Measurements from ENCODE around the gene ANKRD39. TPM values are rescaled to one million over a fixed set of nuclear protein-coding genes. Genes with fewer than 3 reads are reported as not detected.

The ANKRD39 gene
- total and polyA plus RNA-seq, 9 of the 15 experiments (the other 6 are each of a cell fraction or from before 2014, with no cell fraction given): 8.2 to 33.1 (median 23.8) TPM

DNA sequence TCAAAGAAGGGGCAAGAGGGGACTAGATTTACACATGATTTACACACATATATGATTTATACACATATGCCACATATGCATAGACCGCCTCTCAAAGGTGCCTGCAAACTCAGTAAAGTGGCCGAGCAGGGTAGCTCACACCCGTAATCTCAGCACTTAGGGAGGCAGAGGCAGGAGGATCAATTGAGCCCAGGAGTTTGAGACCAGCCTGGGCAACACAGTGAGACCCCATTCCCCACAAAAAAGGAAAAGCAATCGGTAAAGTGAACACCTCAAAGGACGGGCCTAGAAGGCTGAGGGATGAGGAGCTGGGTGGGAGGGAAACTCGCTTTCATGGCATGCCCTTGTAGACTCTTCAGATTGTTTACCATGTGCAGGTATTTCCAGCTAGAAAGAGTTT is 5.1 kb downstream of the ANKRD39 start:
- intact Hi-C loops (cut with micrococcal nuclease) (no loop called here), in situ Hi-C loops (cut with MboI) (loop anchor here (25.0 kb wide), 1 partner anchor 260 kb away; the partner anchor contains the start of gene ANKRD36)
- H3K4me1 ChIP-seq (replicated peaks in 1 of 2; ENCODE audit: control insufficient read depth in 2 of 2, insufficient read depth in 2 of 2, low read length in 2 of 2): peaks cover 4 to 17% of the 10 kb centered on the region in 2 experiments; a peak in 3 of 5 replicates
- no peak for TF ChIP-seq ZBTB9 (CRISPR knock-in tag; IDR thresholded peaks at IDR 0.05)
- TF ChIP-seq KDM1A (IDR thresholded peaks at IDR 0.05): no peak
- no peak for TF ChIP-seq FOXJ3 (CRISPR knock-in tag; IDR thresholded peaks at IDR 0.05)
- TF ChIP-seq ZNF318 (IDR thresholded peaks at IDR 0.05; ENCODE audit: borderline replicate concordance in 1 of 2, low read depth in 1 of 2): no peak
- TF ChIP-seq GTF2F1 (IDR thresholded peaks at IDR 0.05; ENCODE audit: low read depth, low read length): no peak
- TF ChIP-seq IFI16 (CRISPR knock-in tag; IDR thresholded peaks at IDR 0.05): no peak
- no peak for TF ChIP-seq MEF2A (IDR thresholded peaks at IDR 0.05; ENCODE audit: control insufficient read depth, low read depth, low read length)
- no peak for TF ChIP-seq HCFC1 (IDR thresholded peaks at IDR 0.05; ENCODE audit: low read depth, low read length)
- no peak for TF ChIP-seq BRD4 (IDR thresholded peaks at IDR 0.05)
- no peak for TF ChIP-seq XRCC3 (IDR thresholded peaks at IDR 0.05)
- H3K9ac ChIP-seq (ENCODE audit: insufficient read depth in 1 of 2, low read depth in 2 of 2, low read length in 2 of 2): no peak overlapping the region
- no TSS peak for BruUV-seq (replicated peaks)
- H3K9me1 ChIP-seq (ENCODE audit: control insufficient read depth, insufficient read depth, low read length): no peaks in the 10 kb centered on the region
- DNase-seq (ENCODE audit: extremely low read depth in 1 of 4, low spot score in 3 of 4): no peak
- no peak overlapping the region for H3K4me2 ChIP-seq (ENCODE audit: insufficient read depth, low read length)
- no peak overlapping the region for H3K4me3 ChIP-seq
- H3K27me3 ChIP-seq (ENCODE audit: control insufficient read depth in 2 of 2, insufficient read depth in 2 of 2, low read length in 2 of 2): no peaks in the 10 kb centered on the region
- ChIA-PET POLR2A (interaction anchor here (0.5 to 1.5 kb wide), 3 partner anchors 10 to 91 kb away, joined by 4 to 9 read pairs (median 4); partner anchors contain the start of gene ANKRD23), CTCF (ENCODE audit: low intra/inter-chr PET ratio) (no interaction called here)
- H3K36me3 ChIP-seq (ENCODE audit: control insufficient read depth, insufficient read depth, low read length): peaks cover 59% of the 10 kb centered on the region
- H2AFZ ChIP-seq (ENCODE audit: low read depth, low read length): no peak overlapping the region
- no peaks in the 10 kb centered on the region for H3K9me3 ChIP-seq (replicated peaks; ENCODE audit: control insufficient read depth, insufficient read depth, low read depth, low read length)
- H4K20me1 ChIP-seq (replicated peaks; ENCODE audit: control insufficient read depth, insufficient read depth, low read length): 0 out of 2 replicates have a peak, but pooled peaks cover 3% of the 10 kb centered on the region
- no peak overlapping the region for H3K27ac ChIP-seq (ENCODE audit: extremely low read depth, low read depth, low read length)
- peaks cover 34% of the 10 kb centered on the region for H3K79me2 ChIP-seq (ENCODE audit: control insufficient read depth, insufficient read depth, low read length)
- ATAC-seq: no peak
- WGBS (ENCODE audit: insufficient coverage, low coverage, missing lambda C conversion rate): 87% methylated on average over 6 of the region's 6 CpGs
- FAIRE-seq: no peak

All from K562 (cell line).